PC-3 (cell line): Measurements from ENCODE around the gene MPST.

Experiments
- CTCF ChIP-seq: fragments of 300-600 bp; sonication (generic); conservative IDR thresholded peaks from 2 replicates; pipeline ENCODE4 v1.5.1; 2017; ENCODE audit warnings: antibody characterized with exemption, low read depth, mild to moderate bottlenecking, low read length
- EZH2 ChIP-seq: fragments of 300-600 bp; sonication (generic); IDR thresholded peaks from one replicate; pipeline ENCODE4 v1.6.1; 2017; ENCODE audit warnings: antibody characterized with exemption, mild to moderate bottlenecking, low read length; ENCODE audit not compliant: unreplicated experiment

- TF ChIP-seq CTCF (no peak), EZH2 (no peak)
Measured at GRCh38 chr22:37002633-37003032, 16.9 kb upstream of the MPST start.
